Measurements from ENCODE around the gene MGAT5B. TPM values are rescaled to one million over a fixed set of nuclear protein-coding genes. Genes with fewer than 3 reads are reported as not detected.

The MGAT5B gene
- total and polyA plus RNA-seq, 4 experiments from 2014 or later = 0.25 to 2.4 (median 1.8) TPM; not detected in 1

- Histone ChIP-seq H3K4me3 (ENCODE audit: low read length in 2 of 2) (no peak overlapping the region), H3K9me3 (ENCODE audit: control insufficient read depth in 1 of 2, low read length in 2 of 2) (no peaks in the 10 kb centered on the region), H3K4me1 (ENCODE audit: insufficient read depth, low read length) (peaks cover 6% of the 10 kb centered on the region), H3K27ac (ENCODE audit: low read depth, low read length) (no peak overlapping the region), H3K27me3 (ENCODE audit: insufficient read depth, low read length) (no peaks in the 10 kb centered on the region), H3K36me3 (ENCODE audit: insufficient read depth, low read length) (no peaks in the 10 kb centered on the region)
- H3K4me3 Mint-ChIP-seq = no peak overlapping the region
- DNase-seq = no peak
- peaks cover 7 to 19% (median 9%) of the 10 kb centered on the region in 4 donors for H3K4me1 Mint-ChIP-seq
- H3K9me3 Mint-ChIP-seq = no peaks in the 10 kb centered on the region
- H3K27ac Mint-ChIP-seq = peak overlapping the region in 2 of 7 donors; percentile 41 to 52
- intact Hi-C loops (cut with micrococcal nuclease) = no loop called here
- CTCF ChIA-PET (ENCODE audit: partially characterized antibody) = interaction anchor here (0.8 to 1.2 kb wide), 2 partner anchors 17 to 23 kb away, joined by 3 to 5 read pairs; no protein-coding TSS in a partner anchor
- no peaks in the 10 kb centered on the region for H3K36me3 Mint-ChIP-seq
- H3K27me3 Mint-ChIP-seq = no peaks in the 10 kb centered on the region
- POLR2A ChIA-PET (ENCODE audit: partially characterized antibody) = interaction anchor here (1.1 to 1.6 kb wide), 3 partner anchors 9 to 22 kb away, joined by 3 to 4 read pairs (median 4); no protein-coding TSS in a partner anchor
These were observed 121.3 kb downstream of the MGAT5B start for GRCh38 chr17:76989519-76989918.

- no peak for DNase-seq
- Histone ChIP-seq H3K36me3 (ENCODE audit: insufficient read depth, low read length) (no peaks in the 10 kb centered on the region), H3K4me3 (ENCODE audit: low read length in 2 of 2) (no peak overlapping the region), H3K4me1 (ENCODE audit: insufficient read depth, low read length) (peaks cover 34% of the 10 kb centered on the region), H3K9me3 (ENCODE audit: control insufficient read depth in 1 of 2, low read length in 2 of 2) (no peaks in the 10 kb centered on the region), H3K27me3 (ENCODE audit: insufficient read depth, low read length) (no peaks in the 10 kb centered on the region), H3K27ac (ENCODE audit: low read depth, low read length) (no peak overlapping the region)
- peaks cover 25 to 46% (median 34%) of the 10 kb centered on the region in 4 donors for H3K4me1 Mint-ChIP-seq
- H3K4me3 Mint-ChIP-seq = no peak overlapping the region
- H3K27ac Mint-ChIP-seq = peak overlapping the region in 6 of 7 donors; percentile 9 to 84 (median 48)
- no peaks in the 10 kb centered on the region for H3K9me3 Mint-ChIP-seq
- ChIA-PET CTCF (ENCODE audit: partially characterized antibody) (interaction anchor here (1.4 kb wide), 2 partner anchors 10 to 67 kb away, joined by 3 to 4 read pairs; no protein-coding TSS in a partner anchor), POLR2A (ENCODE audit: partially characterized antibody) (interaction anchor here (1.6 kb wide), 1 partner anchor 10 kb away, joined by 13 read pairs; no protein-coding TSS in a partner anchor)
- no peaks in the 10 kb centered on the region for H3K27me3 Mint-ChIP-seq
- intact Hi-C loops (cut with micrococcal nuclease) = no loop called here
- no peaks in the 10 kb centered on the region for H3K36me3 Mint-ChIP-seq
These were observed 124.7 kb downstream of the MGAT5B start for GRCh38 chr17:76992891-76993290.

- intact Hi-C loops (cut with micrococcal nuclease) = no loop called here
- no peaks in the 10 kb centered on the region for H3K27me3 Mint-ChIP-seq
- Histone ChIP-seq H3K4me3 (ENCODE audit: low read length in 2 of 2) (no peak overlapping the region), H3K27me3 (ENCODE audit: insufficient read depth, low read length) (no peaks in the 10 kb centered on the region), H3K9me3 (ENCODE audit: control insufficient read depth in 1 of 2, low read length in 2 of 2) (no peaks in the 10 kb centered on the region), H3K27ac (ENCODE audit: low read depth, low read length) (no peak overlapping the region), H3K4me1 (ENCODE audit: insufficient read depth, low read length) (peaks cover 40% of the 10 kb centered on the region), H3K36me3 (ENCODE audit: insufficient read depth, low read length) (no peaks in the 10 kb centered on the region)
- ChIA-PET POLR2A (ENCODE audit: partially characterized antibody) (interaction anchor here (1.6 kb wide), 1 partner anchor 11 kb away, joined by 13 read pairs; no protein-coding TSS in a partner anchor), CTCF (ENCODE audit: partially characterized antibody) (interaction anchor here (1.4 kb wide), 2 partner anchors 10 to 66 kb away, joined by 3 to 4 read pairs; no protein-coding TSS in a partner anchor)
- H3K4me3 Mint-ChIP-seq = peak overlapping the region in 3 of 8 donors; percentile 10 to 31 (median 26)
- peak overlapping the region; percentile 67 to 93 (median 87) for H3K27ac Mint-ChIP-seq
- H3K36me3 Mint-ChIP-seq = no peaks in the 10 kb centered on the region
- H3K9me3 Mint-ChIP-seq = no peaks in the 10 kb centered on the region
- peak in 3 of 5 donors; percentile 12 to 36 (median 19) for DNase-seq
- H3K4me1 Mint-ChIP-seq = peaks cover 32 to 54% (median 41%) of the 10 kb centered on the region in 4 donors
These were observed 125.4 kb downstream of the MGAT5B start for GRCh38 chr17:76993651-76994050.

- Histone ChIP-seq H3K27ac (ENCODE audit: low read depth, low read length) (no peak overlapping the region), H3K9me3 (ENCODE audit: control insufficient read depth in 1 of 2, low read length in 2 of 2) (no peaks in the 10 kb centered on the region), H3K36me3 (ENCODE audit: insufficient read depth, low read length) (no peaks in the 10 kb centered on the region), H3K27me3 (ENCODE audit: insufficient read depth, low read length) (no peaks in the 10 kb centered on the region), H3K4me3 (ENCODE audit: low read length in 2 of 2) (no peak overlapping the region), H3K4me1 (ENCODE audit: insufficient read depth, low read length) (peaks cover 46% of the 10 kb centered on the region)
- Mint-ChIP-seq H3K4me3 (peak overlapping the region in 2 of 8 donors; percentile 31 to 43), H3K27me3 (no peaks in the 10 kb centered on the region), H3K9me3 (no peaks in the 10 kb centered on the region), H3K27ac (peak overlapping the region; percentile 67 to 93 (median 88)), H3K4me1 (peaks cover 33 to 59% (median 46%) of the 10 kb centered on the region in 4 donors), H3K36me3 (no peaks in the 10 kb centered on the region)
- intact Hi-C loops (cut with micrococcal nuclease) = no loop called here
- ChIA-PET POLR2A (ENCODE audit: partially characterized antibody) (interaction anchor here (5.1 to 6.6 kb wide), 2 partner anchors 13 to 25 kb away, joined by 37 to 62 read pairs; no protein-coding TSS in a partner anchor), CTCF (ENCODE audit: partially characterized antibody) (interaction anchor here (1.4 kb wide), 1 partner anchor 11 kb away, joined by 4 read pairs; no protein-coding TSS in a partner anchor)
- no peak for DNase-seq
These were observed 126.0 kb downstream of the MGAT5B start for GRCh38 chr17:76994237-76994637.

GRCh38 chr17:76995387-76996105, 127.3 kb downstream of the MGAT5B start:
- H3K27ac Mint-ChIP-seq = peak overlapping the region; percentile 77 to 95 (median 88)
- H3K36me3 ChIP-seq (ENCODE audit: insufficient read depth, low read length) = no peaks in the 10 kb centered on the region
- no peaks in the 10 kb centered on the region for H3K9me3 ChIP-seq (ENCODE audit: control insufficient read depth in 1 of 2, low read length in 2 of 2)
- no peak for DNase-seq
- H3K4me1 ChIP-seq (ENCODE audit: insufficient read depth, low read length) = peaks cover 55% of the 10 kb centered on the region
- peaks cover 33 to 66% (median 50%) of the 10 kb centered on the region in 4 donors for H3K4me1 Mint-ChIP-seq
- no peaks in the 10 kb centered on the region for H3K27me3 Mint-ChIP-seq
- no peaks in the 10 kb centered on the region for H3K9me3 Mint-ChIP-seq
- H3K27me3 ChIP-seq (ENCODE audit: insufficient read depth, low read length) = no peaks in the 10 kb centered on the region
- ChIA-PET CTCF (ENCODE audit: partially characterized antibody) (interaction anchor here (1.1 kb wide), 1 partner anchor 61 kb away, joined by 4 read pairs; no protein-coding TSS in a partner anchor), POLR2A (ENCODE audit: partially characterized antibody) (interaction anchor here (0.6 to 6.6 kb wide), 5 partner anchors 9 to 41 kb away, joined by 3 to 62 read pairs (median 4); no protein-coding TSS in a partner anchor)
- H3K27ac ChIP-seq (ENCODE audit: low read depth, low read length) = no peak overlapping the region
- peak overlapping the region in 5 of 8 donors; percentile 28 to 81 (median 47) for H3K4me3 Mint-ChIP-seq
- intact Hi-C loops (cut with micrococcal nuclease) = no loop called here
- H3K36me3 Mint-ChIP-seq = no peaks in the 10 kb centered on the region
- H3K4me3 ChIP-seq (ENCODE audit: low read length in 2 of 2) = no peak overlapping the region

- intact Hi-C loops (cut with micrococcal nuclease) = no loop called here
These were observed 128.8 kb downstream of the MGAT5B start for GRCh38 chr17:76996741-76997694.

More at GRCh38 chr17:76996741-76997694, 128.8 kb downstream of the MGAT5B start:
- peak; percentile 19 to 54 (median 30) for DNase-seq
- Mint-ChIP-seq H3K4me1 (peaks cover 33 to 71% (median 50%) of the 10 kb centered on the region in 4 donors), H3K27me3 (no peaks in the 10 kb centered on the region), H3K36me3 (no peaks in the 10 kb centered on the region), H3K9me3 (no peaks in the 10 kb centered on the region), H3K27ac (peak overlapping the region; percentile 87 to 96 (median 93)), H3K4me3 (peak overlapping the region in 7 of 8 donors; percentile 51 to 80 (median 67))
- peak overlapping the region; percentile 79 for H3K27ac ChIP-seq (ENCODE audit: low read depth, low read length)
- ChIA-PET POLR2A (ENCODE audit: partially characterized antibody) (interaction anchor here (1.5 to 6.6 kb wide), 6 partner anchors 8 to 40 kb away, joined by 4 to 62 read pairs (median 8); no protein-coding TSS in a partner anchor), CTCF (ENCODE audit: partially characterized antibody) (interaction anchor here (0.6 to 1.3 kb wide), 4 partner anchors 11 to 230 kb away, joined by 3 to 4 read pairs (median 4); no protein-coding TSS in a partner anchor)
- no peaks in the 10 kb centered on the region for H3K9me3 ChIP-seq (ENCODE audit: control insufficient read depth in 1 of 2, low read length in 2 of 2)
- peak overlapping the region in 1 of 2 donors; percentile 9 for H3K4me3 ChIP-seq (ENCODE audit: low read length in 2 of 2)
- no peaks in the 10 kb centered on the region for H3K36me3 ChIP-seq (ENCODE audit: insufficient read depth, low read length)
- H3K27me3 ChIP-seq (ENCODE audit: insufficient read depth, low read length) = no peaks in the 10 kb centered on the region
- H3K4me1 ChIP-seq (ENCODE audit: insufficient read depth, low read length) = peaks cover 55% of the 10 kb centered on the region

All from CD4-positive, alpha-beta memory T cell (primary cell).